Lower leg skin (tissue), 4 donors: ENCODE results near the gene PPIB. TPM values are rescaled to one million over a fixed set of nuclear protein-coding genes. Genes with fewer than 3 reads are reported as not detected.
A peak's percentile ranks its signal among the peaks of the same experiment; 100 is the strongest.

Source experiments
- DNase-seq, 2 donors: peaks; one replicate each; pipeline ENCODE4 v3.0.0-alpha.2; 2019; ENCODE audit warnings: low spot score in 2 of 2
- H3K4me3 ChIP-seq: fragments of 200-600 bp; sonication (generic); 2 replicates; pipeline ENCODE4 v1.5.1; 2017; ENCODE audit warnings: mild to moderate bottlenecking, low read depth; ENCODE audit not compliant: poor library complexity, severe bottlenecking
- POLR2A ChIP-seq, 2 donors: fragments of 450-650 bp; IDR thresholded peaks; one replicate each; pipeline ENCODE4 v1.6.1; 2016 to 2017; ENCODE audit warnings: antibody characterized with exemption in 2 of 2, mild to moderate bottlenecking in 1 of 2, moderate library complexity in 1 of 2
- WGBS, 2 donors: methylation state at CpG; one replicate each; pipeline ENCODE4 v1.1.5; 2018; 5-methylcytosine and 5-hydroxymethylcytosine counted together
- intact Hi-C: fragments of 100-400 bp; cut with DNase I; formaldehyde crosslinking; loops from one replicate; pipeline ENCODE4 v1.15.0; 2023; ENCODE audit warnings: low total_unique reads
- total RNA-seq, 4 donors: library from RNA; depleted of rRNA; stranded (reverse); fragments of >200 nt; gene quantifications; one replicate each; pipeline ENCODE4 v1.1.0, GENCODE V29; 2016
- TF ChIP-seq, protein P1 (sequence below), 3 donors: fragments of 450-650 bp; IDR thresholded peaks; one replicate each; pipeline ENCODE4 v1.5.1; 2016; ENCODE audit warnings: antibody characterized with exemption in 3 of 3, mild to moderate bottlenecking in 3 of 3, moderate library complexity in 2 of 3

Gene PPIB
- total RNA-seq, result 100 to 1,000 TPM; 149 to 195 (median 164) TPM

DNA sequence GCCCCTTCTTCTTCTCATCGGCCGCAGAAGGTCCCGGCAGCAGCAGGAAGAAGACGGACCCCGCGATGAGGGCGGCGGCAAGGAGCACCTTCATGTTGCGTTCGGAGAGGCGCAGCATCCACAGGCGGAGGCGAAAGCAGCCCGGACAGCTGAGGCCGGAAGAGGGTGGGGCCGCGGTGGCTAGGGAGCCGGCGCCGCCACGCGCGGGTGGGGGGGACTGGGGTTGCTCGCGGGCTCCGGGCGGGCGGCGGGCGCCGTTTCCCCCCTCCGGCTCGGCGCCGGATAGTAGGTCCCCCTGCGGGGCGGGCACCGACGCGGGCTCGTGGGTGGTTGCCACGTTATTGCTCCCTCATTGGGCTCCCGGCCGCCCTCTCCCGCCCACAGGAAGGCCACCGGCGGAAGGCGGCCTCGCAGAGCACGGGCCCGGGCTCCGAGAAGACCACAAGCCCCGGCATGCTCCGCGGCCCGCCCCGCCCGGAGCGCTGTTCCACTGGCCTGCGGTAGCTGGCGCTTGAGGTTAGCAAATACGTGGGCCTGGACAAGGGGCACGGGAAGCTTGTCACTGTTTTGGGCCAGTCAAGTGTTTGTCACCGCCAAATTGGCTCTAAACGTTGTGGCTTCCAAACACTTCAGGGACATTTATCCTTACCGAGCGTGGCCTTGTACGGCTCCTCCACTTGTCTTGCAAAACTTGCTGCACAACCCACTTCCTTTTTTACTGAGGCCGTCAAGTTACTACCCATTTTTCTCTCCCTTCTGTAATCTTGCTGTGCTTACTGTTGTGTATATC lies at the start of gene PPIB:
PPIB (minus strand) TSS at position 154 of the 790 bp plus-strand sequence; CDS start at position 118, 36 bp downstream.
- 0 to 1% methylated on average over 10 to 21 of the region's 69 CpGs for WGBS, 2 donors
- peak; percentile 95 to 99 for DNase-seq
- H3K4me3 ChIP-seq, result peak within 1 kb of the TSS; percentile 64
- intact Hi-C loops, result no loop called here
- TF ChIP-seq, protein P1, sequence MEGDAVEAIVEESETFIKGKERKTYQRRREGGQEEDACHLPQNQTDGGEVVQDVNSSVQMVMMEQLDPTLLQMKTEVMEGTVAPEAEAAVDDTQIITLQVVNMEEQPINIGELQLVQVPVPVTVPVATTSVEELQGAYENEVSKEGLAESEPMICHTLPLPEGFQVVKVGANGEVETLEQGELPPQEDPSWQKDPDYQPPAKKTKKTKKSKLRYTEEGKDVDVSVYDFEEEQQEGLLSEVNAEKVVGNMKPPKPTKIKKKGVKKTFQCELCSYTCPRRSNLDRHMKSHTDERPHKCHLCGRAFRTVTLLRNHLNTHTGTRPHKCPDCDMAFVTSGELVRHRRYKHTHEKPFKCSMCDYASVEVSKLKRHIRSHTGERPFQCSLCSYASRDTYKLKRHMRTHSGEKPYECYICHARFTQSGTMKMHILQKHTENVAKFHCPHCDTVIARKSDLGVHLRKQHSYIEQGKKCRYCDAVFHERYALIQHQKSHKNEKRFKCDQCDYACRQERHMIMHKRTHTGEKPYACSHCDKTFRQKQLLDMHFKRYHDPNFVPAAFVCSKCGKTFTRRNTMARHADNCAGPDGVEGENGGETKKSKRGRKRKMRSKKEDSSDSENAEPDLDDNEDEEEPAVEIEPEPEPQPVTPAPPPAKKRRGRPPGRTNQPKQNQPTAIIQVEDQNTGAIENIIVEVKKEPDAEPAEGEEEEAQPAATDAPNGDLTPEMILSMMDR (IDR thresholded peaks at IDR 0.05), result no peak
- no peak for TF ChIP-seq POLR2A (IDR thresholded peaks at IDR 0.05)

DNA sequence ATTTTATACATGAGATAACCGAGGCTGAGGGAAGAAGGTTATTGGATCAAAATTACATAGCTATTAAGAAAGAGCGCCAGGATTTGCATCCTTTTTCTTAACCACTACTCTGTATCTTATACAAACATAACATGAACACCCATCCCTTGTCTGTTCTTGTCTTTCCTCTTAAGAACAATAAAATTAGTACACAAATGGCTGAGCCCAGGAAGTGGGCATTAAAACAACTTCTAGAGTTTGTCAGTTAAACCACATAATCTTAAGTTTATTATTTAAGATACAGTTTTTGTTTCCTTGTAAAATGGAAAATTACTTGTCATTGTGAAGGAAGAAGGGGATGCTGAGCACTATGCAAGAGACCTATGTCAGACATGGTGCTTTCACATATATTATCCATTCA lies 48.9 kb upstream of the PPIB start:
- H3K4me3 ChIP-seq, result no peak overlapping the region
- TF ChIP-seq, protein P1 (IDR thresholded peaks at IDR 0.05), result no peak
- no peak for TF ChIP-seq POLR2A (IDR thresholded peaks at IDR 0.05)
- 93 to 96% methylated on average over 2 of the region's 2 CpGs for WGBS, 2 donors
- intact Hi-C loops, result no loop called here
- no peak for DNase-seq

DNA sequence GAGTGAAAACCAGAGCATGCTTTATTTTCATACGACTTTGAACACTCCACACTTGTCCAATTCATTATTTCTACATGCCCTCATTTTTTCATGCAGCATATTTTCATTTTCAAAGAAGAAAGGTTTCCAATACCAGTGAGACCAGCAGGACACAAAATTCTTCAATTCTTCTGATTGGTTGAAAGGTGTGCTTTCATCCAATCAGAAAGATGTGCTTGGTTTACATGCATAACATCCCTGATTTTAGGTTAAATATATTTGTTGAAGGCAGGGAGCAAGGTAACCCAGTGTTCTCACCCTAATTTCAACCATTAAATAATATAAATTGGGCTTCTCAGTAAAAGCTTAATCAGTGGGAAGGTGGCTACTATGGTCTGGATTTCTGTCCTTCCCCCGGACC lies 47.5 kb upstream of the PPIB start:
- H3K4me3 ChIP-seq, result no peak overlapping the region
- TF ChIP-seq, protein P1 (IDR thresholded peaks at IDR 0.05), result no peak
- TF ChIP-seq POLR2A (IDR thresholded peaks at IDR 0.05), result no peak
- 65 to 73% methylated on average over 2 of the region's 2 CpGs for WGBS, 2 donors
- intact Hi-C loops, result no loop called here
- no peak for DNase-seq

DNA sequence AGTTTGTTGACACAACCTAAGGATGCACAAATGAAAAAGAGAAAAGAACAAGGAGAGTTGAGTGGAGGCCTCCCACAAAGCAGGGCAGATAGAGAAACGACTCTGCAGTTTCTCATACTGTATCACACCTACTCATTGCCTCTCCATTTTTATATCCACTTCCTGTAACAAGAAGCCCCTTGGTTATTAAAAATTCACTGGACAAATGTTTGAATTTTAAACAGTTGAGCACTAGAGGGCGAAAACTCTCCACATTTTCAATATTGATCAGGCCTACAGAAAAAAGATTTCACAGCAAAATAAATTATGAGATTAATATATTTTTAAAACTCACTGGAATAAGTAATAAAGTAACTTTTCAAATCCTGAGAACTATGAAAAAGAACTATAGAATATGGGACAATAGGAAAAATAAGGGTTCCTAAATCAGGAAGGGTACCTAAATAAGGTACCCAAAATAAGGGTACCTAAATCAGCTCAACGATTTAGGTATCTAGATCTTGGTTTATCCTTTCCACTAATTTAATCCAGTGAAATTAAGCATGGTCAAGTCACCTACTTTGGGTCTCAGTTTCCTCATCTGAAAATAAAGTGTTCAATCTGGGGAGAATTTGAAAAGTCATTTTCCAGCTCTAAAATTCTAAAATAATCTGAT lies 47.0 kb upstream of the PPIB start:
- no peak for TF ChIP-seq POLR2A (IDR thresholded peaks at IDR 0.05)
- TF ChIP-seq, protein P1 (IDR thresholded peaks at IDR 0.05), result no peak
- WGBS, 2 donors, result 54 to 57% methylated on average over 3 of the region's 3 CpGs
- intact Hi-C loops, result no loop called here
- H3K4me3 ChIP-seq, result no peak overlapping the region
- DNase-seq, result no peak

DNA sequence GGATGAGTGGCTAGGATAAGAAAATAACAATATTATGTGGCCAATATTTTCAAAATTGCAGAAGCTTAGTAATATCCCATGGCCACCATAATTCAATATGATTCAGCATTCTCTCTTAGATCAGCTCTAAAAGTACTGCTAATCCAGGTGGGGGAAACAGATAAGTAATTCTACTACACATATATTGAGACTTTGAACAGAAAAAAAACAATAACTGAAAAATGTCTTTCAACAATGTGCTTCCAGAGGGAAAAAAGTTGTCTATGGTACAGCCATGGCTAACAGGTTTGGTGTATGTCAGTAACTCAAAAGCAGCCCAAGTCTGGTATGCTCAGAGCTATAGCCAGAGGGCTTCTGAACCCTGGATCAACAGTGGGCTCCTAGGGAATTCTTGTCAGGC lies 42.4 kb upstream of the PPIB start:
- DNase-seq, result no peak

More for the DNA sequence above, 42.4 kb upstream of the PPIB start:
- H3K4me3 ChIP-seq, result no peak overlapping the region
- TF ChIP-seq POLR2A (IDR thresholded peaks at IDR 0.05), result no peak
- TF ChIP-seq, protein P1 (IDR thresholded peaks at IDR 0.05), result no peak
- intact Hi-C loops, result no loop called here
